Astrocyte (in vitro differentiated cells and primary cell): ENCODE data around the gene USP22. TPM values are rescaled to one million over a fixed set of nuclear protein-coding genes. Genes with fewer than 3 reads are reported as not detected.
"Not testable (repeated sequence)": the region's sequence is repeated elsewhere in the genome, so short reads cannot be mapped to it uniquely, and the experiment has no call there.

Experiments used
- DNase-seq: peaks from one replicate; pipeline ENCODE4 v3.0.0-alpha.2; 2010; ENCODE audit warnings: low read depth
- FAIRE-seq: peaks from 2 replicates; lab custom pipeline; 2011; peaks lifted over from hg19 to GRCh38; lab: Jason Lieb, UNC
- H2AFZ ChIP-seq: 2 replicates; pipeline ENCODE4 v1.6.0; 2012; ENCODE audit warnings: low read depth, low read length, inconsistent platforms
- H3K27ac ChIP-seq: 2 replicates; pipeline ENCODE4 v1.5.1; 2011; ENCODE audit warnings: low read depth, low read length, inconsistent platforms
- H3K27me3 ChIP-seq: 2 replicates; pipeline ENCODE4 v1.6.0; 2011; ENCODE audit warnings: low read length, inconsistent platforms; ENCODE audit not compliant: insufficient read depth
- H3K36me3 ChIP-seq: 2 replicates; pipeline ENCODE4 v1.5.1; 2011; ENCODE audit warnings: low read length, inconsistent platforms; ENCODE audit not compliant: insufficient read depth
- H3K4me1 ChIP-seq: 2 replicates; pipeline ENCODE4 v1.5.1; 2011; ENCODE audit warnings: low read length, inconsistent platforms; ENCODE audit not compliant: insufficient read depth
- H3K4me2 ChIP-seq: 2 replicates; pipeline ENCODE4 v1.6.0; 2012; ENCODE audit warnings: low read length, inconsistent platforms
- H3K4me3 ChIP-seq: 2 replicates; pipeline ENCODE4 v1.5.1; 2011; ENCODE audit warnings: low read depth, mild to moderate bottlenecking, low read length, inconsistent platforms; ENCODE audit not compliant: insufficient read depth
- H3K79me2 ChIP-seq: 2 replicates; pipeline ENCODE4 v1.6.0; 2012; ENCODE audit warnings: mild to moderate bottlenecking, low read length, inconsistent platforms; ENCODE audit not compliant: insufficient read depth
- H3K9ac ChIP-seq: 2 replicates; pipeline ENCODE4 v1.6.0; 2012; ENCODE audit warnings: mild to moderate bottlenecking, low read length, inconsistent platforms
- H3K9me3 ChIP-seq: 2 replicates; pipeline ENCODE4 v1.5.1; 2012; ENCODE audit warnings: low read depth, mild to moderate bottlenecking, low read length, inconsistent platforms; ENCODE audit not compliant: insufficient read depth
- H4K20me1 ChIP-seq: 2 replicates; pipeline ENCODE4 v1.6.0; 2012; ENCODE audit warnings: low read length, inconsistent platforms; ENCODE audit not compliant: insufficient read depth
- H3K27ac Mint-ChIP-seq: one replicate; pipeline ENCODE4 v1.8.0; 2021; ENCODE audit warnings: mild to moderate bottlenecking, mixed read lengths; ENCODE audit not compliant: unreplicated experiment
- H3K27me3 Mint-ChIP-seq: one replicate; pipeline ENCODE4 v1.8.0; 2021; ENCODE audit warnings: low read depth, mixed read lengths; ENCODE audit not compliant: unreplicated experiment
- H3K36me3 Mint-ChIP-seq: one replicate; pipeline ENCODE4 v1.8.0; 2021; ENCODE audit warnings: low read depth, mixed read lengths; ENCODE audit not compliant: unreplicated experiment
- H3K4me1 Mint-ChIP-seq: one replicate; pipeline ENCODE4 v1.8.0; 2021; ENCODE audit warnings: low read depth, mixed read lengths; ENCODE audit not compliant: unreplicated experiment
- H3K4me3 Mint-ChIP-seq: one replicate; pipeline ENCODE4 v1.8.0; 2021; ENCODE audit warnings: mild to moderate bottlenecking, moderate library complexity, mixed read lengths; ENCODE audit not compliant: unreplicated experiment
- H3K9me3 Mint-ChIP-seq: one replicate; pipeline ENCODE4 v1.8.0; 2021; ENCODE audit warnings: mild to moderate bottlenecking, mixed read lengths; ENCODE audit not compliant: unreplicated experiment
- CTCF ChIP-seq: IDR thresholded peaks from 2 replicates; pipeline ENCODE4 v1.5.1; 2011; ENCODE audit warnings: low read depth, mild to moderate bottlenecking, inconsistent platforms, low read length, moderate library complexity; ENCODE audit not compliant: insufficient read depth
- EZH2 ChIP-seq: IDR thresholded peaks from 2 replicates; pipeline ENCODE4 v1.6.1; 2012; ENCODE audit warnings: mild to moderate bottlenecking, low read length, inconsistent platforms; ENCODE audit not compliant: insufficient read depth
- total RNA-seq: library from RNA; stranded (reverse); gene quantifications from 2 replicates; pipeline ENCODE4 v1.2.1, GENCODE V29; 2021

The USP22 gene
- total RNA-seq, 1 donor from 2014 or later, result 266 TPM

DNA sequence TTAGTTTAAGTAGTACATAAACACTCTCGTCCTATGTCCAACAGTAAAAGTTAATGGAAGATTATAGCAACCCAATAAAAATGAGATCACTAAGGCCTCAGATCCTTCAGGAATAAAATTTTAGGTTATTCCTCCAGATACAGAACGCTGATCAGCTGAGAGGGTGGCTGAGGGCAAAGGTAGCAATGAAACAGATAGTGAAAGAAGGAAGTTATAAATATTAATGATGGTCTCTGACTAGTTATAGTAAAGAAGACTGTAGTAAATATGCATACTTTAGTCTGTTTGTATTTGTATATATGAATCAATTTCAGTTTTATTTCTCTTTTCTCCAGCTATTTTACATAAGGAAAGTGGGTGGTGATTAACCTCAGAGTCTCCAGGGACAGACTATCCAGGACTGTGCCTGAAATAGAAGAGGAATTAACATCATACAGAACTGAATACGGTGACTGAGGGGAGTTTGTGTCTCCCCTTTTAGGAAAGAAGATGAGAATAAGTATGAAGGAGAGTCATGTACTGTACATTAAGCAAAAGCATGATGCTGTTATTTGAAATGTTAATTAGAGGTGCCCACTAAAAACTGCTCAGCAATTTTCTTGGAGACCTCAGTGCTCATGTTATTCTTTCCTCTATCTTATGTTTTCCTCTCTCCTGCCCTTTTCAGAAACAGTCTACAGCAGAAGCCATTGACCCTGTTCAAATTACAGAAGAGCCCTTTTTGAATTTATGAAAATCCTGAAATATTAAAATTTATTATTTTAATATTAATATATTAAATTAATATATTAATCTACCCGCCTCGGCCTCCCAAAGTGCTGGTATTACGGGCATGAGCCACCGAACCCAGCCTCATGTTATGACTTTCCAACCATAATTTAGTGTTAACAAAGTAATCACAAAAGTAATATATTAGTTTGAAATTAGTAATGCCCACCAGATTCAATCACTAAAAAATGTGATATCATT lies 47.4 kb upstream of the USP22 start:
- no peak overlapping the region for H3K4me3 Mint-ChIP-seq
- H3K27ac Mint-ChIP-seq, result no peak overlapping the region
- no peaks in the 10 kb centered on the region for H3K27me3 ChIP-seq
- H3K27me3 Mint-ChIP-seq, result no peaks in the 10 kb centered on the region
- no peaks in the 10 kb centered on the region for H3K79me2 ChIP-seq
- H3K4me3 ChIP-seq, result no peak overlapping the region
- DNase-seq (no peak), FAIRE-seq (no peak)
- TF ChIP-seq EZH2, result no peak
- no peak for TF ChIP-seq CTCF
- no peaks in the 10 kb centered on the region for H3K9me3 ChIP-seq
- H4K20me1 ChIP-seq, result no peaks in the 10 kb centered on the region
- H2AFZ ChIP-seq, result no peak overlapping the region
- H3K27ac ChIP-seq, result no peak overlapping the region
- no peaks in the 10 kb centered on the region for H3K36me3 Mint-ChIP-seq
- no peak overlapping the region for H3K4me2 ChIP-seq
- no peaks in the 10 kb centered on the region for H3K4me1 ChIP-seq
- no peaks in the 10 kb centered on the region for H3K36me3 ChIP-seq
- H3K9ac ChIP-seq, result no peak overlapping the region
- no peaks in the 10 kb centered on the region for H3K4me1 Mint-ChIP-seq
- no peaks in the 10 kb centered on the region for H3K9me3 Mint-ChIP-seq

DNA sequence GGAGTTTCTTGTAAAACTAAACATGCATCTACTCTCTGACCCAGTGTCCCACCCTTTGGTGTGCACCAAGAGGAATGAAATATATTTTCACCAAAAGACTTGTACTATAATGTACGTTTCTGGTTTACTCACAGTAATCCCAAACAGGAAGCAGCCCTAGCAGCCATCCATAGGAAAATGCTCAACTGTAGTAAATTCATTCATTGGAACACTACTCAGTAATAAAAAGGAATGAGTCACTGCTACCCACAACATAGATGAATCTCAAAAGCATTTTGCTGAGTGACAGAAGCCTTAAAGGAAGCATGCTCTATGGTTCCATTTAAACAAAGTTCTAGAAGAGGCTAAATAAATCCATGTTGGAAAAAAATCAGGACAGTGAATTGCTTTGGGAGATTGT lies 46.3 kb upstream of the USP22 start:
- H3K4me2 ChIP-seq, result no peak overlapping the region
- no peaks in the 10 kb centered on the region for H3K27me3 ChIP-seq
- Mint-ChIP-seq H3K4me1 (no peaks in the 10 kb centered on the region), H3K27ac (no peak overlapping the region), H3K4me3 (no peak overlapping the region), H3K27me3 (no peaks in the 10 kb centered on the region), H3K9me3 (peaks cover 3% of the 10 kb centered on the region), H3K36me3 (no peaks in the 10 kb centered on the region)
- no peak overlapping the region for H2AFZ ChIP-seq
- H4K20me1 ChIP-seq, result no peaks in the 10 kb centered on the region
- no peak overlapping the region for H3K4me3 ChIP-seq
- TF ChIP-seq EZH2, result no peak
- no peak for TF ChIP-seq CTCF
- DNase-seq (no peak), FAIRE-seq (no peak)
- no peaks in the 10 kb centered on the region for H3K4me1 ChIP-seq
- no peaks in the 10 kb centered on the region for H3K79me2 ChIP-seq
- no peaks in the 10 kb centered on the region for H3K36me3 ChIP-seq
- H3K27ac ChIP-seq, result no peak overlapping the region
- no peaks in the 10 kb centered on the region for H3K9me3 ChIP-seq
- no peak overlapping the region for H3K9ac ChIP-seq

GRCh38 chr17:21085707-21086106 lies 42.9 kb upstream of the USP22 start:
- Histone ChIP-seq H4K20me1 (no peaks in the 10 kb centered on the region), H2AFZ (no peak overlapping the region), H3K4me3 (no peak overlapping the region), H3K36me3 (no peaks in the 10 kb centered on the region), H3K4me1 (no peaks in the 10 kb centered on the region), H3K27ac (no peak overlapping the region), H3K79me2 (no peaks in the 10 kb centered on the region), H3K9ac (no peak overlapping the region), H3K4me2 (no peak overlapping the region), H3K9me3 (peaks cover 3% of the 10 kb centered on the region), H3K27me3 (no peaks in the 10 kb centered on the region)
- no peak for DNase-seq
- FAIRE-seq, result no peak
- no peaks in the 10 kb centered on the region for H3K27me3 Mint-ChIP-seq
- H3K27ac Mint-ChIP-seq, result no peak overlapping the region
- H3K36me3 Mint-ChIP-seq, result peaks cover 1% of the 10 kb centered on the region
- no peak overlapping the region for H3K4me3 Mint-ChIP-seq
- no peak for TF ChIP-seq EZH2
- no peak for TF ChIP-seq CTCF
- H3K9me3 Mint-ChIP-seq, result peaks cover 12% of the 10 kb centered on the region
- no peaks in the 10 kb centered on the region for H3K4me1 Mint-ChIP-seq

- not testable (repeated sequence) for H4K20me1 ChIP-seq, H3K9ac ChIP-seq, DNase-seq, H3K4me3 Mint-ChIP-seq, H3K36me3 Mint-ChIP-seq, H3K27me3 ChIP-seq, H3K27me3 Mint-ChIP-seq, FAIRE-seq, H3K4me3 ChIP-seq, H3K27ac Mint-ChIP-seq, H2AFZ ChIP-seq, H3K4me1 Mint-ChIP-seq, H3K9me3 ChIP-seq, H3K4me1 ChIP-seq, H3K79me2 ChIP-seq, H3K27ac ChIP-seq, H3K4me2 ChIP-seq, H3K36me3 ChIP-seq
- peaks cover 12% of the 10 kb centered on the region for H3K9me3 Mint-ChIP-seq
Measured at GRCh38 chr17:21085280-21085679, 42.5 kb upstream of the USP22 start.
